Astrocyte (in vitro differentiated cells and primary cell): Measurements from ENCODE around the gene ATF6. TPM values are rescaled to one million over a fixed set of nuclear protein-coding genes. Genes with fewer than 3 reads are reported as not detected.

Source experiments
- DNase-seq: peaks from one replicate; pipeline ENCODE4 v3.0.0-alpha.2; 2010; ENCODE audit warnings: low read depth
- FAIRE-seq: peaks from 2 replicates; lab custom pipeline; 2011; peaks lifted over from hg19 to GRCh38; lab: Jason Lieb, UNC
- H2AFZ ChIP-seq: 2 replicates; pipeline ENCODE4 v1.6.0; 2012; ENCODE audit warnings: low read depth, low read length, inconsistent platforms
- H3K27ac ChIP-seq: 2 replicates; pipeline ENCODE4 v1.5.1; 2011; ENCODE audit warnings: low read depth, low read length, inconsistent platforms
- H3K27me3 ChIP-seq: 2 replicates; pipeline ENCODE4 v1.6.0; 2011; ENCODE audit warnings: low read length, inconsistent platforms; ENCODE audit not compliant: insufficient read depth
- H3K36me3 ChIP-seq: 2 replicates; pipeline ENCODE4 v1.5.1; 2011; ENCODE audit warnings: low read length, inconsistent platforms; ENCODE audit not compliant: insufficient read depth
- H3K4me1 ChIP-seq: 2 replicates; pipeline ENCODE4 v1.5.1; 2011; ENCODE audit warnings: low read length, inconsistent platforms; ENCODE audit not compliant: insufficient read depth
- H3K4me2 ChIP-seq: 2 replicates; pipeline ENCODE4 v1.6.0; 2012; ENCODE audit warnings: low read length, inconsistent platforms
- H3K4me3 ChIP-seq: 2 replicates; pipeline ENCODE4 v1.5.1; 2011; ENCODE audit warnings: low read depth, mild to moderate bottlenecking, low read length, inconsistent platforms; ENCODE audit not compliant: insufficient read depth
- H3K79me2 ChIP-seq: 2 replicates; pipeline ENCODE4 v1.6.0; 2012; ENCODE audit warnings: mild to moderate bottlenecking, low read length, inconsistent platforms; ENCODE audit not compliant: insufficient read depth
- H3K9ac ChIP-seq: 2 replicates; pipeline ENCODE4 v1.6.0; 2012; ENCODE audit warnings: mild to moderate bottlenecking, low read length, inconsistent platforms
- H3K9me3 ChIP-seq: 2 replicates; pipeline ENCODE4 v1.5.1; 2012; ENCODE audit warnings: low read depth, mild to moderate bottlenecking, low read length, inconsistent platforms; ENCODE audit not compliant: insufficient read depth
- H4K20me1 ChIP-seq: 2 replicates; pipeline ENCODE4 v1.6.0; 2012; ENCODE audit warnings: low read length, inconsistent platforms; ENCODE audit not compliant: insufficient read depth
- H3K27ac Mint-ChIP-seq: one replicate; pipeline ENCODE4 v1.8.0; 2021; ENCODE audit warnings: mild to moderate bottlenecking, mixed read lengths; ENCODE audit not compliant: unreplicated experiment
- H3K27me3 Mint-ChIP-seq: one replicate; pipeline ENCODE4 v1.8.0; 2021; ENCODE audit warnings: low read depth, mixed read lengths; ENCODE audit not compliant: unreplicated experiment
- H3K36me3 Mint-ChIP-seq: one replicate; pipeline ENCODE4 v1.8.0; 2021; ENCODE audit warnings: low read depth, mixed read lengths; ENCODE audit not compliant: unreplicated experiment
- H3K4me1 Mint-ChIP-seq: one replicate; pipeline ENCODE4 v1.8.0; 2021; ENCODE audit warnings: low read depth, mixed read lengths; ENCODE audit not compliant: unreplicated experiment
- H3K4me3 Mint-ChIP-seq: one replicate; pipeline ENCODE4 v1.8.0; 2021; ENCODE audit warnings: mild to moderate bottlenecking, moderate library complexity, mixed read lengths; ENCODE audit not compliant: unreplicated experiment
- H3K9me3 Mint-ChIP-seq: one replicate; pipeline ENCODE4 v1.8.0; 2021; ENCODE audit warnings: mild to moderate bottlenecking, mixed read lengths; ENCODE audit not compliant: unreplicated experiment
- CTCF ChIP-seq: IDR thresholded peaks from 2 replicates; pipeline ENCODE4 v1.5.1; 2011; ENCODE audit warnings: low read depth, mild to moderate bottlenecking, inconsistent platforms, low read length, moderate library complexity; ENCODE audit not compliant: insufficient read depth
- EZH2 ChIP-seq: IDR thresholded peaks from 2 replicates; pipeline ENCODE4 v1.6.1; 2012; ENCODE audit warnings: mild to moderate bottlenecking, low read length, inconsistent platforms; ENCODE audit not compliant: insufficient read depth
- total RNA-seq: library from RNA; stranded (reverse); gene quantifications from 2 replicates; pipeline ENCODE4 v1.2.1, GENCODE V29; 2021

ATF6 gene
- total RNA-seq, 1 donor from 2014 or later = 25.4 TPM

- no peaks in the 10 kb centered on the region for H3K27me3 Mint-ChIP-seq
- no peaks in the 10 kb centered on the region for H4K20me1 ChIP-seq
- H3K9me3 Mint-ChIP-seq = no peaks in the 10 kb centered on the region
- H2AFZ ChIP-seq = no peak overlapping the region
- no peak overlapping the region for H3K4me2 ChIP-seq
- H3K27ac Mint-ChIP-seq = no peak overlapping the region
- no peaks in the 10 kb centered on the region for H3K4me1 Mint-ChIP-seq
- no peak for TF ChIP-seq EZH2
- TF ChIP-seq CTCF = no peak
- peaks cover 10% of the 10 kb centered on the region for H3K36me3 ChIP-seq
- no peaks in the 10 kb centered on the region for H3K79me2 ChIP-seq
- H3K36me3 Mint-ChIP-seq = peaks cover 3% of the 10 kb centered on the region
- no peak overlapping the region for H3K27ac ChIP-seq
- H3K4me1 ChIP-seq = no peaks in the 10 kb centered on the region
- DNase-seq (no peak), FAIRE-seq (no peak)
- H3K27me3 ChIP-seq = no peaks in the 10 kb centered on the region
- H3K4me3 ChIP-seq = no peak overlapping the region
- no peak overlapping the region for H3K4me3 Mint-ChIP-seq
- no peaks in the 10 kb centered on the region for H3K9me3 ChIP-seq
- H3K9ac ChIP-seq = no peak overlapping the region
Measured at GRCh38 chr1:161849518-161849917, 83.4 kb downstream of the ATF6 start.

- H3K4me1 ChIP-seq = no peaks in the 10 kb centered on the region
- no peaks in the 10 kb centered on the region for H3K27me3 Mint-ChIP-seq
- no peak for DNase-seq
Measured at GRCh38 chr1:161855260-161855659, 89.1 kb downstream of the ATF6 start.

More at GRCh38 chr1:161855260-161855659, 89.1 kb downstream of the ATF6 start:
- H3K4me3 Mint-ChIP-seq = no peak overlapping the region
- H3K27me3 ChIP-seq = no peaks in the 10 kb centered on the region
- no peak overlapping the region for H3K27ac ChIP-seq
- H2AFZ ChIP-seq = no peak overlapping the region
- H4K20me1 ChIP-seq = no peaks in the 10 kb centered on the region
- H3K9ac ChIP-seq = no peak overlapping the region
- H3K79me2 ChIP-seq = no peaks in the 10 kb centered on the region
- no peak overlapping the region for H3K4me3 ChIP-seq
- TF ChIP-seq EZH2 (no peak), CTCF (no peak)
- H3K36me3 Mint-ChIP-seq = peaks cover 6% of the 10 kb centered on the region
- no peaks in the 10 kb centered on the region for H3K9me3 Mint-ChIP-seq
- H3K4me2 ChIP-seq = no peak overlapping the region
- H3K9me3 ChIP-seq = no peaks in the 10 kb centered on the region
- H3K27ac Mint-ChIP-seq = no peak overlapping the region
- FAIRE-seq = no peak
- no peaks in the 10 kb centered on the region for H3K4me1 Mint-ChIP-seq
- peaks cover 10% of the 10 kb centered on the region for H3K36me3 ChIP-seq
